HepG2 (cell line): ENCODE data around the gene YEATS2. TPM values are rescaled to one million over a fixed set of nuclear protein-coding genes. Genes with fewer than 3 reads are reported as not detected.

Source experiments
- KLF15 ChIP-seq: sonication (generic); formaldehyde crosslinking; IDR thresholded peaks from 2 replicates; pipeline ENCODE4 v1.8.1; 2023; ENCODE audit warnings: borderline replicate concordance, mild to moderate bottlenecking, inconsistent platforms, missing genetic modification reagents, mixed read lengths
- MATR3 ChIP-seq: sonication (generic); formaldehyde crosslinking; IDR thresholded peaks from 2 replicates; pipeline ENCODE4 v1.4.0; 2020; ENCODE audit warnings: missing genetic modification reagents
- PBX2 ChIP-seq: IDR thresholded peaks from 2 replicates; pipeline ENCODE4 v1.6.1; 2016; ENCODE audit warnings: control low read depth
- POLR2AphosphoS2 ChIP-seq: IDR thresholded peaks from 2 replicates; pipeline ENCODE4 v1.6.1; 2011; ENCODE audit warnings: low read depth, low read length, improper control_type of control experiment
- PRPF4 ChIP-seq: fragments of 200-400 bp; formaldehyde crosslinking; IDR thresholded peaks from 2 replicates; pipeline ENCODE4 v1.6.1; 2016; ENCODE audit warnings: low read length, low read depth; ENCODE audit not compliant: poor library complexity, severe bottlenecking
- SOX6 ChIP-seq, 2 experiments: fragments of 450-650 bp in 1 of 2; sonication (generic) in 1 of 2; formaldehyde crosslinking in 1 of 2; IDR thresholded peaks; 2 replicates each; pipeline versions ENCODE4 v1.4.0 to v1.6.1; 2017 to 2020; ENCODE audit warnings: antibody characterized with exemption in 1 of 2, mild to moderate bottlenecking in 1 of 2, missing genetic modification reagents in 1 of 2
- ZBTB42 ChIP-seq: sonication (generic); formaldehyde crosslinking; IDR thresholded peaks from 2 replicates; pipeline ENCODE4 v1.5.0; 2020; ENCODE audit warnings: mild to moderate bottlenecking, missing genetic modification reagents
- ZBTB7A ChIP-seq: sonication (generic); formaldehyde crosslinking; IDR thresholded peaks from 2 replicates; pipeline ENCODE4 v1.8.0; 2022; ENCODE audit warnings: mild to moderate bottlenecking, missing genetic modification reagents
- ZBTB7B ChIP-seq: sonication (generic); formaldehyde crosslinking; IDR thresholded peaks from 2 replicates; pipeline ENCODE4 v1.4.0; 2020; ENCODE audit warnings: missing genetic modification reagents
- ZNF17 ChIP-seq: sonication (generic); formaldehyde crosslinking; IDR thresholded peaks from 2 replicates; pipeline ENCODE4 v1.5.0; 2020; ENCODE audit warnings: mild to moderate bottlenecking, missing genetic modification reagents
- ZNF235 ChIP-seq: sonication (generic); formaldehyde crosslinking; IDR thresholded peaks from 2 replicates; pipeline ENCODE4 v1.8.1; 2023; ENCODE audit warnings: mild to moderate bottlenecking, missing genetic modification reagents, borderline replicate concordance
- ZNF317 ChIP-seq: sonication (generic); formaldehyde crosslinking; IDR thresholded peaks from 2 replicates; pipeline ENCODE4 v1.5.0; 2020; ENCODE audit warnings: mild to moderate bottlenecking, missing genetic modification reagents
- ZNF460 ChIP-seq: sonication (generic); formaldehyde crosslinking; IDR thresholded peaks from 2 replicates; pipeline ENCODE4 v1.5.1; 2020; ENCODE audit warnings: missing genetic modification reagents, mild to moderate bottlenecking, borderline replicate concordance
- ZNF670 ChIP-seq: sonication (generic); formaldehyde crosslinking; IDR thresholded peaks from 2 replicates; pipeline ENCODE4 v1.8.0; 2022; ENCODE audit warnings: mild to moderate bottlenecking, missing genetic modification reagents, borderline replicate concordance
- ZNF720 ChIP-seq: sonication (generic); formaldehyde crosslinking; IDR thresholded peaks from 2 replicates; pipeline ENCODE4 v1.4.0; 2020; ENCODE audit warnings: missing genetic modification reagents
- ZNF772 ChIP-seq: sonication (generic); formaldehyde crosslinking; IDR thresholded peaks from 2 replicates; pipeline ENCODE4 v1.5.0; 2020; ENCODE audit warnings: mild to moderate bottlenecking, missing genetic modification reagents
- polyA plus RNA-seq, 8 experiments: library from polyadenylated mRNA; depleted of rRNA in 3 of 8; stranded (reverse) in 7 of 8; unstranded in 1 of 8; fragments of >200 nt; fragmentation: Illumina TruSeq in 4 of 8; extraction: Trizol in 4 of 8; gene quantifications; 2 replicates each; pipeline versions ENCODE4 v1.2.1 to v1.2.3, GENCODE V29; 2011 to 2016; ENCODE audit warnings: low read depth in 4 of 8, missing spikeins in 1 of 8, mixed read lengths in 1 of 8; ENCODE audit not compliant: insufficient read depth in 1 of 8
- total RNA-seq, 5 experiments: library from RNA; depleted of rRNA; stranded (reverse); fragments of >200 nt; fragmentation: Illumina TruSeq; extraction: Trizol; gene quantifications; 2 replicates each; pipeline ENCODE4 v1.2.3, GENCODE V29; 2016; ENCODE audit warnings: low read depth in 1 of 5
- TF ChIP-seq, protein P1 (sequence below): sonication (generic); formaldehyde crosslinking; conservative IDR thresholded peaks from 2 replicates; pipeline ENCODE4 v1.4.0; 2020; ENCODE audit warnings: missing genetic modification reagents
- TF ChIP-seq, protein P2 (sequence below): sonication (generic); formaldehyde crosslinking; IDR thresholded peaks from 2 replicates; pipeline ENCODE4 v1.5.0; 2020; ENCODE audit warnings: missing genetic modification reagents
- TF ChIP-seq, protein P3 (sequence below): conservative IDR thresholded peaks from 2 replicates; pipeline ENCODE4 v1.6.1; 2018; ENCODE audit warnings: missing genetic modification reagents
- TF ChIP-seq, protein P4 (sequence below): sonication (generic); formaldehyde crosslinking; conservative IDR thresholded peaks from 2 replicates; pipeline ENCODE4 v1.8.0; 2022; ENCODE audit warnings: low read depth, missing genetic modification reagents
- TF ChIP-seq, protein P5 (sequence below): sonication (generic); formaldehyde crosslinking; IDR thresholded peaks from 2 replicates; pipeline ENCODE4 v1.4.0; 2020; ENCODE audit warnings: missing genetic modification reagents

YEATS2 gene
- total and polyA plus RNA-seq, 2 of the 13 experiments (the other 11 are each of a cell fraction or from before 2014, with no cell fraction given), result 18.6 to 33.7 TPM

- TF ChIP-seq, protein P1, sequence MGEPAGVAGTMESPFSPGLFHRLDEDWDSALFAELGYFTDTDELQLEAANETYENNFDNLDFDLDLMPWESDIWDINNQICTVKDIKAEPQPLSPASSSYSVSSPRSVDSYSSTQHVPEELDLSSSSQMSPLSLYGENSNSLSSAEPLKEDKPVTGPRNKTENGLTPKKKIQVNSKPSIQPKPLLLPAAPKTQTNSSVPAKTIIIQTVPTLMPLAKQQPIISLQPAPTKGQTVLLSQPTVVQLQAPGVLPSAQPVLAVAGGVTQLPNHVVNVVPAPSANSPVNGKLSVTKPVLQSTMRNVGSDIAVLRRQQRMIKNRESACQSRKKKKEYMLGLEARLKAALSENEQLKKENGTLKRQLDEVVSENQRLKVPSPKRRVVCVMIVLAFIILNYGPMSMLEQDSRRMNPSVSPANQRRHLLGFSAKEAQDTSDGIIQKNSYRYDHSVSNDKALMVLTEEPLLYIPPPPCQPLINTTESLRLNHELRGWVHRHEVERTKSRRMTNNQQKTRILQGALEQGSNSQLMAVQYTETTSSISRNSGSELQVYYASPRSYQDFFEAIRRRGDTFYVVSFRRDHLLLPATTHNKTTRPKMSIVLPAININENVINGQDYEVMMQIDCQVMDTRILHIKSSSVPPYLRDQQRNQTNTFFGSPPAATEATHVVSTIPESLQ, result no peak
- TF ChIP-seq ZBTB7B (CRISPR knock-in tag), result no peak
- no peak for TF ChIP-seq ZNF317 (CRISPR knock-in tag)
- no peak for TF ChIP-seq ZNF670 (CRISPR knock-in tag)
- TF ChIP-seq ZNF17 (CRISPR knock-in tag), result no peak
- no peak for TF ChIP-seq PRPF4
- TF ChIP-seq ZBTB7A (CRISPR knock-in tag), result no peak
- TF ChIP-seq, protein P2, sequence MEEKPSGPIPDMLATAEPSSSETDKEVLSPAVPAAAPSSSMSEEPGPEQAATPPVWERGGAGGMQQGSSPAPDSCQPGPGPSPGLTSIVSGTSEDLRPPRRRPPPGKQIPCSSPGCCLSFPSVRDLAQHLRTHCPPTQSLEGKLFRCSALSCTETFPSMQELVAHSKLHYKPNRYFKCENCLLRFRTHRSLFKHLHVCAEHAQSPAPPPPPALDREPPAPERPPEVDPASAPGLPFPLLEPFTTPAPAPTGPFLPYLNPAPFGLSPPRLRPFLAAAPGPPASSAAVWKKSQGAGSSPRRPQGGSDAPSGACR (CRISPR knock-in tag), result no peak
- TF ChIP-seq SOX6 (IDR thresholded peaks at IDR 0.05), result no peak
- peak; percentile 94 for TF ChIP-seq SOX6 (CRISPR knock-in tag; IDR thresholded peaks at IDR 0.05)
- TF ChIP-seq, protein P3, sequence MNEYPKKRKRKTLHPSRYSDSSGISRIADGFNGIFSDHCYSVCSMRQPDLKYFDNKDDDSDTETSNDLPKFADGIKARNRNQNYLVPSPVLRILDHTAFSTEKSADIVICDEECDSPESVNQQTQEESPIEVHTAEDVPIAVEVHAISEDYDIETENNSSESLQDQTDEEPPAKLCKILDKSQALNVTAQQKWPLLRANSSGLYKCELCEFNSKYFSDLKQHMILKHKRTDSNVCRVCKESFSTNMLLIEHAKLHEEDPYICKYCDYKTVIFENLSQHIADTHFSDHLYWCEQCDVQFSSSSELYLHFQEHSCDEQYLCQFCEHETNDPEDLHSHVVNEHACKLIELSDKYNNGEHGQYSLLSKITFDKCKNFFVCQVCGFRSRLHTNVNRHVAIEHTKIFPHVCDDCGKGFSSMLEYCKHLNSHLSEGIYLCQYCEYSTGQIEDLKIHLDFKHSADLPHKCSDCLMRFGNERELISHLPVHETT, result no peak
- no peak for TF ChIP-seq ZNF720 (CRISPR knock-in tag)
- TF ChIP-seq PBX2 (CRISPR knock-in tag), result no peak
- TF ChIP-seq ZNF772 (CRISPR knock-in tag), result no peak
- TF ChIP-seq POLR2AphosphoS2, result no peak
- TF ChIP-seq KLF15 (CRISPR knock-in tag), result no peak
- TF ChIP-seq, protein P4, sequence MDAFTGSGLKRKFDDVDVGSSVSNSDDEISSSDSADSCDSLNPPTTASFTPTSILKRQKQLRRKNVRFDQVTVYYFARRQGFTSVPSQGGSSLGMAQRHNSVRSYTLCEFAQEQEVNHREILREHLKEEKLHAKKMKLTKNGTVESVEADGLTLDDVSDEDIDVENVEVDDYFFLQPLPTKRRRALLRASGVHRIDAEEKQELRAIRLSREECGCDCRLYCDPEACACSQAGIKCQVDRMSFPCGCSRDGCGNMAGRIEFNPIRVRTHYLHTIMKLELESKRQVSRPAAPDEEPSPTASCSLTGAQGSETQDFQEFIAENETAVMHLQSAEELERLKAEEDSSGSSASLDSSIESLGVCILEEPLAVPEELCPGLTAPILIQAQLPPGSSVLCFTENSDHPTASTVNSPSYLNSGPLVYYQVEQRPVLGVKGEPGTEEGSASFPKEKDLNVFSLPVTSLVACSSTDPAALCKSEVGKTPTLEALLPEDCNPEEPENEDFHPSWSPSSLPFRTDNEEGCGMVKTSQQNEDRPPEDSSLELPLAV (CRISPR knock-in tag), result no peak
- no peak for TF ChIP-seq ZBTB42
- no peak for TF ChIP-seq ZNF235
- TF ChIP-seq MATR3 (CRISPR knock-in tag), result no peak
- TF ChIP-seq, protein P5, sequence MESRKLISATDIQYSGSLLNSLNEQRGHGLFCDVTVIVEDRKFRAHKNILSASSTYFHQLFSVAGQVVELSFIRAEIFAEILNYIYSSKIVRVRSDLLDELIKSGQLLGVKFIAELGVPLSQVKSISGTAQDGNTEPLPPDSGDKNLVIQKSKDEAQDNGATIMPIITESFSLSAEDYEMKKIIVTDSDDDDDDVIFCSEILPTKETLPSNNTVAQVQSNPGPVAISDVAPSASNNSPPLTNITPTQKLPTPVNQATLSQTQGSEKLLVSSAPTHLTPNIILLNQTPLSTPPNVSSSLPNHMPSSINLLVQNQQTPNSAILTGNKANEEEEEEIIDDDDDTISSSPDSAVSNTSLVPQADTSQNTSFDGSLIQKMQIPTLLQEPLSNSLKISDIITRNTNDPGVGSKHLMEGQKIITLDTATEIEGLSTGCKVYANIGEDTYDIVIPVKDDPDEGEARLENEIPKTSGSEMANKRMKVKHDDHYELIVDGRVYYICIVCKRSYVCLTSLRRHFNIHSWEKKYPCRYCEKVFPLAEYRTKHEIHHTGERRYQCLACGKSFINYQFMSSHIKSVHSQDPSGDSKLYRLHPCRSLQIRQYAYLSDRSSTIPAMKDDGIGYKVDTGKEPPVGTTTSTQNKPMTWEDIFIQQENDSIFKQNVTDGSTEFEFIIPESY (CRISPR knock-in tag), result peak; percentile 77
- peak; percentile 95 for TF ChIP-seq ZNF460 (CRISPR knock-in tag)
These were observed 47.9 kb downstream of the YEATS2 start (continued) for GRCh38 chr3:183745300-183746098.
